ENCODE measurements around the gene COL24A1.

DNA sequence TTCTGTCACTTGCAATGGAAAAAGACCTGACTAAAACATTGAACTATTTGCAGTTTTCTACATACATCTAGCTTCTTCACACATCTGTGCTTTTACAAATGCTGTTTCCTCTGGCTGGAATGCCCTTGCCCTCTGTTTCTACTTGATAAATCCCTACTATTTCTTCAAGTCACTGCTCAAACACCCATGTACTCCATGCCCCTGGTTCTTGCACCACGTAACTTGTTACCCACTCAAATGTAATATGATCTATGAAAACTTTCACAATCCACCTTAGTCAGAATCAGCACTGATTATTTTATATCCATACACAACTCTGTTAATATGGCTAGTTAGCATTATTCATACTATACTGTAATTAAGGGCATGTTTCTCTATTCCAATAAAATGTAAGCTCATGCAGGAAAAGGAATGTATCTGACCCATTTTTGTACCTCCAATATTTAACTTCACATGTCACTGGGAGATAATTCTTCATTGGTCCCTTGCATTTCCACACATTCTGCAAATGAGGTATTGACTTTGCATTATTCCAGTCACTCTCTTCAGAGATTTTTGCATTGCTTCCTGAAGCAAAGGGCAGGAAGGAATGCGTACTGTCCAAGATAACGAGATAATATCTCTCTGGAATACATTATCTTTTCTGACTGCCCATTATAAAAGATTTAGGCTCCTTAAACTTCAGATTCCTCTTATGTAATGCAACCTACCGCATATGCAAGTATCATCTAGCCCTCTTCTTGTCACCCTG, 158.3 kb downstream of the COL24A1 start:
- TF ChIP-seq, protein P1, sequence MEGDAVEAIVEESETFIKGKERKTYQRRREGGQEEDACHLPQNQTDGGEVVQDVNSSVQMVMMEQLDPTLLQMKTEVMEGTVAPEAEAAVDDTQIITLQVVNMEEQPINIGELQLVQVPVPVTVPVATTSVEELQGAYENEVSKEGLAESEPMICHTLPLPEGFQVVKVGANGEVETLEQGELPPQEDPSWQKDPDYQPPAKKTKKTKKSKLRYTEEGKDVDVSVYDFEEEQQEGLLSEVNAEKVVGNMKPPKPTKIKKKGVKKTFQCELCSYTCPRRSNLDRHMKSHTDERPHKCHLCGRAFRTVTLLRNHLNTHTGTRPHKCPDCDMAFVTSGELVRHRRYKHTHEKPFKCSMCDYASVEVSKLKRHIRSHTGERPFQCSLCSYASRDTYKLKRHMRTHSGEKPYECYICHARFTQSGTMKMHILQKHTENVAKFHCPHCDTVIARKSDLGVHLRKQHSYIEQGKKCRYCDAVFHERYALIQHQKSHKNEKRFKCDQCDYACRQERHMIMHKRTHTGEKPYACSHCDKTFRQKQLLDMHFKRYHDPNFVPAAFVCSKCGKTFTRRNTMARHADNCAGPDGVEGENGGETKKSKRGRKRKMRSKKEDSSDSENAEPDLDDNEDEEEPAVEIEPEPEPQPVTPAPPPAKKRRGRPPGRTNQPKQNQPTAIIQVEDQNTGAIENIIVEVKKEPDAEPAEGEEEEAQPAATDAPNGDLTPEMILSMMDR (IDR thresholded peaks at IDR 0.05; ENCODE audit: extremely low read depth in 1 of 2, insufficient read depth in 1 of 2, low read depth in 1 of 2, low read length in 2 of 2), result no peak
- no peak for TF ChIP-seq POLR2A (IDR thresholded peaks at IDR 0.05; ENCODE audit: low read depth, low read length)
- TF ChIP-seq, protein P2, sequence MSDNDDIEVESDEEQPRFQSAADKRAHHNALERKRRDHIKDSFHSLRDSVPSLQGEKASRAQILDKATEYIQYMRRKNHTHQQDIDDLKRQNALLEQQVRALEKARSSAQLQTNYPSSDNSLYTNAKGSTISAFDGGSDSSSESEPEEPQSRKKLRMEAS (IDR thresholded peaks at IDR 0.05; ENCODE audit: insufficient read depth, insufficient read length), result no peak
- no peak for TF ChIP-seq EZH2 (IDR thresholded peaks at IDR 0.05; ENCODE audit: borderline replicate concordance, low read depth, low read length, severe bottlenecking)
- TF ChIP-seq POLR2AphosphoS5 (IDR thresholded peaks at IDR 0.05; ENCODE audit: insufficient read depth, low read depth, low read length), result no peak
- no peak for TF ChIP-seq FOS (IDR thresholded peaks at IDR 0.05; ENCODE audit: borderline replicate concordance, insufficient read depth, low read length)

All from endothelial cell of umbilical vein (primary cell).